A673 (cell line): ENCODE data around the gene SLBP. TPM values are rescaled to one million over a fixed set of nuclear protein-coding genes. Genes with fewer than 3 reads are reported as not detected.
A peak's percentile ranks its signal among the peaks of the same experiment; 100 is the strongest.

Experiments used
- BruUV-seq: library from RNA; stranded (reverse); fragments of 400-500 nt; replicated peaks from 2 replicates; lab custom pipeline; 2021; lab: Mats Ljungman, UMichigan
- CTCF ChIA-PET: fragments of 300-600 bp; sonication (Branson Sonifier 250); formaldehyde crosslinking; loops from one replicate; lab custom pipeline; 2022; ENCODE audit warnings: antibody characterized with exemption; lab: Charles Lee
- POLR2A ChIA-PET: fragments of 300-600 bp; sonication (Branson Sonifier 250); formaldehyde crosslinking; loops from one replicate; lab custom pipeline; 2022; ENCODE audit warnings: antibody characterized with exemption; ENCODE audit not compliant: low non-redundant PET; lab: Charles Lee
- DNase-seq: peaks from one replicate; pipeline ENCODE4 v3.0.0-alpha.2; 2015; ENCODE audit warnings: low spot score
- H3K27ac ChIP-seq: fragments of 200-600 bp; sonication (generic); 2 replicates; pipeline ENCODE4 v1.5.1; 2016; ENCODE audit warnings: mixed run types, low read depth, mild to moderate bottlenecking, mixed read lengths, antibody characterized with exemption, low read length; ENCODE audit not compliant: poor library complexity, severe bottlenecking
- H3K27me3 ChIP-seq: fragments of 200-600 bp; sonication (generic); replicated peaks from 2 replicates; pipeline ENCODE4 v1.6.1; 2017; ENCODE audit warnings: mixed run types, low read depth, mild to moderate bottlenecking, mixed read lengths, antibody characterized with exemption, low read length; ENCODE audit not compliant: insufficient read depth, poor library complexity
- H3K36me3 ChIP-seq: fragments of 200-600 bp; sonication (generic); 2 replicates; pipeline ENCODE4 v1.6.1; 2016; ENCODE audit warnings: mixed run types, mild to moderate bottlenecking, mixed read lengths, antibody characterized with exemption, low read length; ENCODE audit not compliant: insufficient read depth, poor library complexity, severe bottlenecking
- H3K4me1 ChIP-seq: fragments of 200-600 bp; sonication (generic); 2 replicates; pipeline ENCODE4 v1.6.1; 2017; ENCODE audit warnings: mixed run types, mild to moderate bottlenecking, mixed read lengths, antibody characterized with exemption, low read length; ENCODE audit not compliant: insufficient read depth, poor library complexity, severe bottlenecking
- H3K4me3 ChIP-seq: fragments of 200-600 bp; sonication (generic); 2 replicates; pipeline ENCODE4 v1.5.1; 2016; ENCODE audit warnings: low read depth, mixed run types, mild to moderate bottlenecking, mixed read lengths, low read length; ENCODE audit not compliant: poor library complexity, severe bottlenecking
- H3K9me3 ChIP-seq: fragments of 200-600 bp; sonication (generic); 2 replicates; pipeline ENCODE4 v1.6.1; 2016; ENCODE audit warnings: mixed run types, low read depth, mild to moderate bottlenecking, mixed read lengths, antibody characterized with exemption, low read length; ENCODE audit not compliant: poor library complexity, severe bottlenecking
- EZH2 ChIP-seq: fragments of 200-600 bp; sonication (generic); IDR thresholded peaks from 2 replicates; pipeline ENCODE4 v1.6.1; 2017; ENCODE audit warnings: borderline replicate concordance, low read depth, mild to moderate bottlenecking, mixed read lengths, antibody characterized with exemption, low read length; ENCODE audit not compliant: poor library complexity, severe bottlenecking
- intact Hi-C: fragments of 100-400 bp; cut with micrococcal nuclease; formaldehyde crosslinking; loops from one replicate; pipeline ENCODE4 v1.10.0; 2022; ENCODE audit not compliant: unreplicated experiment
- total RNA-seq: library from RNA; stranded (reverse); gene quantifications from 2 replicates; pipeline ENCODE4 v1.2.3, GENCODE V29; 2021
- TF ChIP-seq, protein P1 (sequence below): fragments of 300-800, 200-600 bp; sonication (generic); conservative IDR thresholded peaks from 2 replicates; pipeline ENCODE4 v1.5.1; 2017; ENCODE audit warnings: low read depth, mild to moderate bottlenecking, antibody characterized with exemption, low read length, moderate library complexity, mixed read lengths

SLBP gene
- total RNA-seq, 1 experiment from 2014 or later, result 85.5 TPM

DNA sequence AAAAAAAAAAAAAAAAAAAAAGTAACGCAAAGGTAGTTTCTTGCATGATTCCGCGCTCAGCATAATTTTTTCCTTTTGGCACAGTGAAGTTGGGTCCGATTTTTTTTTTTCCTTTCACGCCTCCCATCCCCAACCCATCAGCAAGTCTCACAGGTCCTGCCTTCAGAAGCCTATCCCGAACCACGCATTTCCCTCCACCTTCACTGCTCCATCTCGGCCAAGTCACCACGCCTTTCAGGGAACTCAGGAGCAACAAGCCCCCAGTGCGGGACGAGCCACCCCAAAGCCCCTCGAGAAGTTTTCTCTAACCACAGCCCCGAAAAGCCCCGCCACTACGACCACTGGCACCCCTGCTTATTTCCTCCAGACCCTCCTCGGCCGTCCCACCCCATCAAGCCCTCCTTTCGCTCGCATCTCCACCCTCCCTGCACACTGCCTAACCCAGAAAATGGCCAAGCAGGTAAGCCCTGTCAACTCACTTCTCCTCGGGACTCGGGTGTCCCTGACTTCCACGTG, 1.0 kb downstream of the SLBP start:
- no peak for DNase-seq
- Histone ChIP-seq H3K36me3 (peaks cover 32% of the 10 kb centered on the region), H3K4me1 (peaks cover 24% of the 10 kb centered on the region), H3K4me3 (peak overlapping the region; percentile 85), H3K9me3 (no peaks in the 10 kb centered on the region), H3K27ac (peak overlapping the region; percentile 100), H3K27me3 (no peaks in the 10 kb centered on the region)
- ChIA-PET CTCF (no interaction called here), POLR2A (no interaction called here)
- no TSS peak for BruUV-seq
- intact Hi-C loops, result no loop called here
- TF ChIP-seq EZH2, result no peak
- TF ChIP-seq, protein P1, sequence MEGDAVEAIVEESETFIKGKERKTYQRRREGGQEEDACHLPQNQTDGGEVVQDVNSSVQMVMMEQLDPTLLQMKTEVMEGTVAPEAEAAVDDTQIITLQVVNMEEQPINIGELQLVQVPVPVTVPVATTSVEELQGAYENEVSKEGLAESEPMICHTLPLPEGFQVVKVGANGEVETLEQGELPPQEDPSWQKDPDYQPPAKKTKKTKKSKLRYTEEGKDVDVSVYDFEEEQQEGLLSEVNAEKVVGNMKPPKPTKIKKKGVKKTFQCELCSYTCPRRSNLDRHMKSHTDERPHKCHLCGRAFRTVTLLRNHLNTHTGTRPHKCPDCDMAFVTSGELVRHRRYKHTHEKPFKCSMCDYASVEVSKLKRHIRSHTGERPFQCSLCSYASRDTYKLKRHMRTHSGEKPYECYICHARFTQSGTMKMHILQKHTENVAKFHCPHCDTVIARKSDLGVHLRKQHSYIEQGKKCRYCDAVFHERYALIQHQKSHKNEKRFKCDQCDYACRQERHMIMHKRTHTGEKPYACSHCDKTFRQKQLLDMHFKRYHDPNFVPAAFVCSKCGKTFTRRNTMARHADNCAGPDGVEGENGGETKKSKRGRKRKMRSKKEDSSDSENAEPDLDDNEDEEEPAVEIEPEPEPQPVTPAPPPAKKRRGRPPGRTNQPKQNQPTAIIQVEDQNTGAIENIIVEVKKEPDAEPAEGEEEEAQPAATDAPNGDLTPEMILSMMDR, result no peak

DNA sequence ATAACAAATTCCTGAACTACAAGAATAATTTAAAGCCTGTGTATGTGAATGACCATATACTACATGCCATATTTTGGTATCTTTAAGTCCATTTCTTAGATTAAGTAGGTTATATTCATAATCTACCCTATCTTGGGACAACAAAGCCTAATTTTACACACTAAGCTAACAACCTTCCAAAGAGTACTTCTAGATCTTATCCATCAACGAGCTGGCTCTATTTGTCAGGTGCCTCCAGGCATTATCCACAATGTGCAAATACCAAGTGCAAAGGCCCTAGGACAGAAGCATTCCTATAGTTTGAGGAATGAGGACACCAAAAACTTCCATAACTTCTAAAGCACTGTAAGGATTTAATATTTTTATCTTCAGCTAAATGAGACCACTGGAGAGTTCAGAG, 3.5 kb downstream of the SLBP start:
- DNase-seq, result no peak
- Histone ChIP-seq H3K4me3 (no peak overlapping the region), H3K4me1 (peaks cover 29% of the 10 kb centered on the region), H3K27ac (no peak overlapping the region), H3K27me3 (no peaks in the 10 kb centered on the region), H3K9me3 (no peaks in the 10 kb centered on the region), H3K36me3 (peaks cover 44% of the 10 kb centered on the region)
- ChIA-PET POLR2A (no interaction called here), CTCF (interaction anchor here (2.2 kb wide), 1 partner anchor 15 kb away, joined by 6 read pairs; no protein-coding TSS in a partner anchor)
- BruUV-seq, result no TSS peak
- intact Hi-C loops, result no loop called here
- TF ChIP-seq EZH2, result no peak
- TF ChIP-seq, protein P1, result no peak

DNA sequence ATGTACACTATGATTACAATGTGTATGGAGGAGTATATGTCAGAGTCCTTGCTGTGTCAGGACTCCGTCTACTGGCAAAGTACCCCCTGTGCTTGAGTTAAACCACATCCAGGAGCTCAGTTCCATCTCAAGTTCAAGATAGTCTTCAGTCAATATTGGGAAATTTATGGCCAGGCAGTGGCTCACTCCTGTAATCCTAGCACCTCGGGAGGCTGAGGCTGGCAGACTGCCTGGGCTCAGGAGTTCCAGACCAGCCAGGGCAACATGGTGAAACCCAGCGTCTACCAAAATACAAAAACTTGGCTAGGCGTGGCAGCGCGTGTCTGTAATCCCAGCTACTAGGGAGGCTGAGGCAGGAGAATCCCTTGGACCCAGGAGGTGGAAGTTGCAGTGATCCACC, 5.8 kb downstream of the SLBP start:
- CTCF ChIA-PET, result no interaction called here
- H3K9me3 ChIP-seq, result no peaks in the 10 kb centered on the region
- intact Hi-C loops, result no loop called here

More for the DNA sequence above, 5.8 kb downstream of the SLBP start:
- no peak for DNase-seq
- peaks cover 65% of the 10 kb centered on the region for H3K36me3 ChIP-seq
- no peaks in the 10 kb centered on the region for H3K27me3 ChIP-seq
- no TSS peak for BruUV-seq
- peaks cover 29% of the 10 kb centered on the region for H3K4me1 ChIP-seq
- POLR2A ChIA-PET, result no interaction called here
- H3K4me3 ChIP-seq, result no peak overlapping the region
- H3K27ac ChIP-seq, result no peak overlapping the region
- no peak for TF ChIP-seq EZH2
- TF ChIP-seq, protein P1, result no peak
